KOPT-K1 (cell line): ENCODE measurements around the gene CIAO2A.

Experiments
- H3K27ac ChIP-seq: fragments of 200-600 bp; sonication (generic); 2 replicates; pipeline ENCODE4 v1.5.1; 2016; ENCODE audit warnings: antibody characterized with exemption, mild to moderate bottlenecking, low read depth, low read length; ENCODE audit not compliant: poor library complexity, severe bottlenecking
- H3K36me3 ChIP-seq: fragments of 200-600 bp; sonication (generic); 2 replicates; pipeline ENCODE4 v1.5.1; 2017; ENCODE audit warnings: antibody characterized with exemption, mild to moderate bottlenecking, low read length, moderate library complexity; ENCODE audit not compliant: insufficient read depth
- H3K9me3 ChIP-seq: fragments of 200-600 bp; sonication (generic); 2 replicates; pipeline ENCODE4 v1.5.1; 2017; ENCODE audit warnings: antibody characterized with exemption, low read length, mild to moderate bottlenecking; ENCODE audit not compliant: insufficient read depth, poor library complexity, severe bottlenecking

CIAO2A gene

GRCh38 chr15:64022571-64022970 lies 71.1 kb downstream of the CIAO2A start:
- no peaks in the 10 kb centered on the region for H3K36me3 ChIP-seq
- H3K9me3 ChIP-seq: no peaks in the 10 kb centered on the region
- no peak overlapping the region for H3K27ac ChIP-seq
